GM23248 (cell line): Measurements from ENCODE around the gene TNFRSF1A. TPM values are rescaled to one million over a fixed set of nuclear protein-coding genes. Genes with fewer than 3 reads are reported as not detected.

ENCODE experiments used
- DNase-seq: peaks from one replicate; pipeline ENCODE4 v3.0.0-alpha.2; 2015
- H2AFZ ChIP-seq: fragments of 200-600 bp; sonication (generic); 2 replicates; pipeline ENCODE4 v1.6.1; 2016; ENCODE audit warnings: antibody characterized with exemption
- H3F3A ChIP-seq: fragments of 200-600 bp; sonication (generic); 2 replicates; pipeline ENCODE4 v1.6.1; 2016; ENCODE audit warnings: mild to moderate bottlenecking, antibody characterized with exemption, mixed run types; ENCODE audit not compliant: insufficient read depth
- H3K27ac ChIP-seq: fragments of 200-600 bp; sonication (generic); 2 replicates; pipeline ENCODE4 v1.5.1; 2016; ENCODE audit warnings: mild to moderate bottlenecking
- H3K27me3 ChIP-seq: fragments of 200-600 bp; sonication (generic); replicated peaks from 2 replicates; pipeline ENCODE4 v1.6.1; 2016; ENCODE audit warnings: mild to moderate bottlenecking; ENCODE audit not compliant: insufficient read depth
- H3K36me3 ChIP-seq: fragments of 200-600 bp; sonication (generic); 2 replicates; pipeline ENCODE4 v1.6.1; 2016; ENCODE audit warnings: low read depth, mild to moderate bottlenecking
- H3K4me1 ChIP-seq: fragments of 200-600 bp; sonication (generic); 2 replicates; pipeline ENCODE4 v1.6.1; 2016; ENCODE audit warnings: mild to moderate bottlenecking; ENCODE audit not compliant: insufficient read depth
- H3K4me2 ChIP-seq: fragments of 200-600 bp; sonication (generic); one replicate; pipeline ENCODE4 v1.6.1; 2016; ENCODE audit warnings: mild to moderate bottlenecking; ENCODE audit not compliant: unreplicated experiment
- H3K4me3 ChIP-seq: fragments of 200-600 bp; sonication (generic); 2 replicates; pipeline ENCODE4 v1.5.1; 2016; ENCODE audit warnings: mild to moderate bottlenecking
- H3K79me2 ChIP-seq: fragments of 200-600 bp; sonication (generic); 2 replicates; pipeline ENCODE4 v1.6.1; 2016; ENCODE audit warnings: mild to moderate bottlenecking; ENCODE audit not compliant: insufficient read depth
- H3K9ac ChIP-seq: fragments of 200-600 bp; sonication (generic); 2 replicates; pipeline ENCODE4 v1.6.1; 2016; ENCODE audit warnings: mild to moderate bottlenecking
- H3K9me2 ChIP-seq: fragments of 200-600 bp; sonication (generic); 2 replicates; pipeline ENCODE4 v1.6.1; 2016; ENCODE audit warnings: mixed run types, mild to moderate bottlenecking, moderate library complexity; ENCODE audit not compliant: insufficient read depth
- H3K9me3 ChIP-seq: fragments of 200-600 bp; sonication (generic); one replicate; pipeline ENCODE4 v1.6.1; 2017; ENCODE audit warnings: low read depth
- H4K20me1 ChIP-seq: fragments of 200-600 bp; sonication (generic); 2 replicates; pipeline ENCODE4 v1.6.0; 2016; ENCODE audit not compliant: insufficient read depth
- EZH2 ChIP-seq: fragments of 200-600 bp; sonication (generic); IDR thresholded peaks from 2 replicates; pipeline ENCODE4 v1.6.1; 2018; ENCODE audit warnings: antibody characterized with exemption, mild to moderate bottlenecking; ENCODE audit not compliant: insufficient read depth, poor library complexity, severe bottlenecking
- EZH2phosphoT487 ChIP-seq: fragments of 200-600 bp; sonication (generic); IDR thresholded peaks from 2 replicates; pipeline ENCODE4 v1.6.1; 2018; ENCODE audit warnings: antibody characterized with exemption, moderate library complexity, mild to moderate bottlenecking, low read depth; ENCODE audit not compliant: insufficient read depth
- WGBS, 2 experiments: methylation state at CpG; one replicate each; pipeline ENCODE4 v1.1.6; 2015 to 2017; ENCODE audit warnings: low lambda C conversion rate in 2 of 2, low coverage in 1 of 2; ENCODE audit errors: missing lambda C conversion rate in 2 of 2; 5-methylcytosine and 5-hydroxymethylcytosine counted together
- in situ Hi-C: fragments of 300-500 bp; cut with MboI; formaldehyde crosslinking; loops from 2 replicates; pipeline ENCODE4 v1.15.0; 2020
- polyA plus RNA-seq: library from polyadenylated mRNA; unstranded; fragments of >200 nt; fragmentation: Nextera tagmentation; extraction: Ambion mirVana; gene quantifications from 2 replicates; pipeline ENCODE4 v1.2.1, GENCODE V29; 2016
- total RNA-seq: library from RNA; depleted of rRNA; stranded (reverse); fragments of >200 nt; shearing (Covaris generic); gene quantifications from 2 replicates; pipeline ENCODE4 v1.2.3, GENCODE V29; 2014

The TNFRSF1A gene
- total and polyA plus RNA-seq, 2 experiments from 2014 or later: 183 to 343 TPM

DNA sequence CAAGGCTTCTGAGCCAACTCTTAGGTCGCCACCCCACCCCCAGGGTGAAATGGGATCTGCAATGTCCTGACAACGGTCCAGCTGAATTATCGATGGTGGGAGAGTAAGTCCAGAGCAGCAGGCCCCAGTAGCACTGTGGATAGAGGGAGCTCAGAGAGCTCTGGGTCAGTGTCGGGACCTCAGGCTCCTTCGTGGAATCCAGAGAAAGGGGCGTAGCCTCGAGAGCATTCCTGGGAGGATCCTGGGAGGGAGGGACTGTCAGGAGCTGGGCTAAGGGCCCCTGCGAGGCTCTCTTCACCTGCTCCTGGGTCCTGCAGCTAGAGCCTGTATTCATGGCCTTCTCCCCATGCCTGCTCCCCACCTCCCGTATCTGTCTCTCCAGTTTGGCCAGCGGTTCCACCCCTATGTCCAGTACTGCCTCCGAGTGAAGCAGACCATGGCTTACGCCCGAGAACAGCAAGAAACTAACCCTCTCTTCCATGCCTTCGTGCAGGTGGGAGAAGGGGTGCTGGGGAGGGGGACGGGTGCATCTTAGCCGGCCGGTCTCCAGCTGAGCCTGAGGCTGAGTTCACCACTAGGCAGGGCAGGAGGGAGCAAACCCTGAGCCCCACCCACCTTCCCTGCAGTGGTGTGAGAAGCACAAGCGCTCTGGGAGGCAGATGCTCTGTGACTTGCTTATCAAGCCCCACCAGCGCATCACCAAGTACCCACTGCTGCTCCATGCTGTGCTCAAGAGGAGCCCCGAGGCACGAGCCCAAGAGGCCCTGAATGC is 24.8 kb downstream of the TNFRSF1A start:
- H2AFZ ChIP-seq: no peak overlapping the region
- H3K9me3 ChIP-seq: no peaks in the 10 kb centered on the region
- no peak for DNase-seq
- H3K27me3 ChIP-seq: no peaks in the 10 kb centered on the region
- H3K4me2 ChIP-seq: no peak overlapping the region
- TF ChIP-seq EZH2 (no peak), EZH2phosphoT487 (no peak)
- H3K4me1 ChIP-seq: peaks cover 7% of the 10 kb centered on the region; the same call in 1 of the 2 replicates
- 73% methylated on average over 21 of the region's 21 CpGs for WGBS, 2 experiments
- in situ Hi-C loops: no loop called here
- no peak overlapping the region for H3K9ac ChIP-seq
- H3K79me2 ChIP-seq: no peaks in the 10 kb centered on the region
- no peak overlapping the region for H3K27ac ChIP-seq
- H3K4me3 ChIP-seq: no peak overlapping the region
- H3K36me3 ChIP-seq: no peaks in the 10 kb centered on the region
- peaks cover 11% of the 10 kb centered on the region; the same call in 1 of the 2 replicates for H3F3A ChIP-seq
- H4K20me1 ChIP-seq: no peaks in the 10 kb centered on the region
- H3K9me2 ChIP-seq: no peaks in the 10 kb centered on the region

GRCh38 chr12:6315704-6316597 is 25.9 kb downstream of the TNFRSF1A start:
- DNase-seq: no peak
- Histone ChIP-seq H3K4me2 (no peak overlapping the region), H3F3A (peaks cover 7% of the 10 kb centered on the region; the same call in 1 of the 2 replicates), H3K36me3 (no peaks in the 10 kb centered on the region), H3K9ac (no peak overlapping the region), H3K27me3 (no peaks in the 10 kb centered on the region; the same call in 1 of the 2 replicates), H3K9me3 (no peaks in the 10 kb centered on the region), H3K4me3 (no peak overlapping the region), H2AFZ (no peak overlapping the region), H3K79me2 (no peaks in the 10 kb centered on the region), H3K4me1 (peaks cover 7% of the 10 kb centered on the region; the same call in 1 of the 2 replicates), H3K9me2 (no peaks in the 10 kb centered on the region), H3K27ac (no peak overlapping the region), H4K20me1 (no peaks in the 10 kb centered on the region)
- 86 to 87% methylated on average over 16 to 17 of the region's 17 CpGs for WGBS, 2 experiments
- TF ChIP-seq EZH2phosphoT487 (no peak), EZH2 (no peak)
- in situ Hi-C loops: no loop called here

DNA sequence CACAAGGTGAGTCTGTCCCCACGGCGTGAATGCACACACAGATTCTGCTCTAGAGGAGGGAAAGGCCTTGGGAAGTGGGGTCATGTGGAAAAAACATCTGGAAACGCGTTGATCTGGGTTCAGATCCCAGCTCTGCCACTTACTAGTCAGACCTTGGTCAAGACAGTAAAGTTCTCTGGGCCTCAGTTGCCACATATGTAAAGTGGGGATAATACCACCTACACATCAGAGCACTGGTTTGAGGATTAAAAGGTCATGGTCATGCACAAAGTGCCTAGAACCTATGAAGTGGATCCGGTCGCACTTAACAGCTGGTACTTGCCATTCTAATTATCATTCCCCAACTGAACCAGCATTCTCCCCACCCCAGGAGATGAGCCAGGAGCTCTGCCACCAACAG is 26.7 kb downstream of the TNFRSF1A start:
- 93 to 96% methylated on average over 6 of the region's 6 CpGs for WGBS, 2 experiments
- Histone ChIP-seq H2AFZ (no peak overlapping the region), H3K4me3 (no peak overlapping the region), H3K4me1 (peaks cover 7% of the 10 kb centered on the region; the same call in 1 of the 2 replicates), H3K36me3 (no peaks in the 10 kb centered on the region), H3K9ac (no peak overlapping the region), H3K79me2 (no peaks in the 10 kb centered on the region), H3K9me2 (no peaks in the 10 kb centered on the region), H3K27me3 (peaks cover 2% of the 10 kb centered on the region; the same call in 1 of the 2 replicates), H3K27ac (no peak overlapping the region), H3K4me2 (no peak overlapping the region), H3K9me3 (no peaks in the 10 kb centered on the region), H4K20me1 (no peaks in the 10 kb centered on the region), H3F3A (peaks cover 1% of the 10 kb centered on the region; the same call in 1 of the 2 replicates)
- TF ChIP-seq EZH2phosphoT487: no peak
- TF ChIP-seq EZH2: no peak
- DNase-seq: no peak
- in situ Hi-C loops: no loop called here

GRCh38 chr12:6314776-6315175 is 27.1 kb downstream of the TNFRSF1A start:
- in situ Hi-C loops: no loop called here
- DNase-seq: no peak
- H3K9me3 ChIP-seq: no peaks in the 10 kb centered on the region
- H2AFZ ChIP-seq: no peak overlapping the region
- no peaks in the 10 kb centered on the region for H3K9me2 ChIP-seq
- H3K4me3 ChIP-seq: no peak overlapping the region
- H3K79me2 ChIP-seq: no peaks in the 10 kb centered on the region
- peaks cover 4% of the 10 kb centered on the region; the same call in 1 of the 2 replicates for H3K27me3 ChIP-seq
- no peak overlapping the region for H3K27ac ChIP-seq
- H3K9ac ChIP-seq: no peak overlapping the region
- TF ChIP-seq EZH2: no peak
- TF ChIP-seq EZH2phosphoT487: no peak
- no peaks in the 10 kb centered on the region for H3K36me3 ChIP-seq
- peaks cover 7% of the 10 kb centered on the region; the same call in 1 of the 2 replicates for H3K4me1 ChIP-seq
- 86 to 87% methylated on average over 9 of the region's 9 CpGs for WGBS, 2 experiments
- no peak overlapping the region for H3K4me2 ChIP-seq
- no peaks in the 10 kb centered on the region for H3F3A ChIP-seq
- H4K20me1 ChIP-seq: no peaks in the 10 kb centered on the region
